IPS-18a (cell line): Measurements from ENCODE around the gene ALDH1L1.

Source experiments
- H3K27ac ChIP-seq: one replicate; pipeline ENCODE4 v1.5.1; 2013; ENCODE audit warnings: low read length
- H3K27me3 ChIP-seq: one replicate; pipeline ENCODE4 v1.6.1; 2013; ENCODE audit warnings: mild to moderate bottlenecking, low read length; ENCODE audit not compliant: control insufficient read depth, insufficient read depth
- H3K36me3 ChIP-seq: one replicate; pipeline ENCODE4 v1.6.1; 2013; ENCODE audit warnings: low read depth, low read length; ENCODE audit not compliant: control insufficient read depth
- H3K4me1 ChIP-seq: one replicate; pipeline ENCODE4 v1.6.1; 2013; ENCODE audit warnings: low read depth, low read length; ENCODE audit not compliant: control insufficient read depth
- H3K4me3 ChIP-seq: one replicate; pipeline ENCODE4 v1.5.1; 2013; ENCODE audit warnings: low read length
- H3K9ac ChIP-seq: one replicate; pipeline ENCODE4 v1.6.1; 2013; ENCODE audit warnings: mild to moderate bottlenecking, low read length, moderate library complexity
- H3K9me3 ChIP-seq: one replicate; pipeline ENCODE4 v1.6.1; 2013; ENCODE audit warnings: low read depth, low read length; ENCODE audit not compliant: control insufficient read depth

The ALDH1L1 gene

DNA sequence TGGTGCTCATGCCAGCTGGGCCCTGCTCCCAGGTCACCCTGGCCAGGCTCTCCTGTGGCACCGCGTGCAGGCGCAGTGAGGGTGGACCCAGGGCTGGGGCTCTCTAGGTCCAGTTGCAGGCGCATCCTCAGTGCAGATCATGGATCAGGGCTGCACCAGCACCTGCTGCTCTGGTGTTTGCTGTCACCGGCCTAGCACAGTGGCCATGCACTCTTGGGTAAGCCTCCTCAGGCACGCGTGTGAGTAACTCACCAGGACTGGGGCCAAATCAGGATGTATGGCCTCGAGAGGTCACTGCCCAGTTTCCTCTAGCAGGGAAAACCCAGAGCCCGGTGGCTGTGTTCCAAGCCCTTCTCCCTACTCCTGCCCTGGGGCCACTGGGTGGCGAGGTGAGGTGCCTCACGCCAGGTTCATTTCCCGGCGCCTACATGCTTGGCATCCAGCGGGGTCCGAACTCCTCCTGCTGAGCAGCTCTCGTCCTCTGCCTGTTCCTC is 50.9 kb downstream of the ALDH1L1 start:
- Histone ChIP-seq H3K9me3 (no peaks in the 10 kb centered on the region), H3K4me1 (peaks cover 16% of the 10 kb centered on the region), H3K9ac (no peak overlapping the region), H3K36me3 (no peaks in the 10 kb centered on the region), H3K27me3 (peaks cover 3% of the 10 kb centered on the region), H3K27ac (no peak overlapping the region), H3K4me3 (no peak overlapping the region)

- Histone ChIP-seq H3K4me1 (peaks cover 23% of the 10 kb centered on the region), H3K27ac (no peak overlapping the region), H3K9ac (no peak overlapping the region), H3K9me3 (no peaks in the 10 kb centered on the region), H3K4me3 (no peak overlapping the region), H3K36me3 (no peaks in the 10 kb centered on the region), H3K27me3 (peaks cover 3% of the 10 kb centered on the region)
Measured at GRCh38 chr3:126128504-126129397, 51.6 kb downstream of the ALDH1L1 start.

GRCh38 chr3:126127904-126128303 is 52.5 kb downstream of the ALDH1L1 start:
- no peaks in the 10 kb centered on the region for H3K36me3 ChIP-seq
- no peak overlapping the region for H3K4me3 ChIP-seq
- peaks cover 23% of the 10 kb centered on the region for H3K4me1 ChIP-seq
- no peaks in the 10 kb centered on the region for H3K9me3 ChIP-seq
- no peak overlapping the region for H3K9ac ChIP-seq
- no peaks in the 10 kb centered on the region for H3K27me3 ChIP-seq
- H3K27ac ChIP-seq, result no peak overlapping the region

DNA sequence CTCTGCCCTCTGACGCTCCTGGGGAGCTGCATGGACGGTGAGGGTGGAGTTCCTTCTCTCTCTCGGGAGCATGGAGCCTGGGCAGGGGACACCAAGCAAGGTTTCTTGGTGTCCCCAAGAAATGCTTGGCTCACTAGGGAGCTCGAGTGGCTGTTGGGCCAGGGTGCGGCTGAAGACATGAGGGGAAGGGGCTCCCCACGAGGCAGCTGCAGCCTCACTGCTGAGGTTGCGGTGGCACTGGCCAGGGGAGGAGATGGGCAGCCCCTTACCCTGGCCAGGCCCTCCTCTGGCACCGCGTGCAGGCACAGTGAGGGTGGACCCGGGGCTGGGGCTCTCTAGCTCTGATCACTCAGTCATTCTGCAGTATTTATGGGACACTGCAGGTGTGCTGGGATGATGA is 52.9 kb downstream of the ALDH1L1 start:
- Histone ChIP-seq H3K36me3 (no peaks in the 10 kb centered on the region), H3K9ac (no peak overlapping the region), H3K27me3 (no peaks in the 10 kb centered on the region), H3K4me1 (peaks cover 20% of the 10 kb centered on the region), H3K9me3 (no peaks in the 10 kb centered on the region), H3K4me3 (no peak overlapping the region), H3K27ac (no peak overlapping the region)

- Histone ChIP-seq H3K4me3 (no peak overlapping the region), H3K27ac (no peak overlapping the region), H3K4me1 (peaks cover 18% of the 10 kb centered on the region), H3K9ac (no peak overlapping the region), H3K9me3 (no peaks in the 10 kb centered on the region), H3K36me3 (no peaks in the 10 kb centered on the region), H3K27me3 (no peaks in the 10 kb centered on the region)
Measured at GRCh38 chr3:126126811-126127431, 53.5 kb downstream of the ALDH1L1 start.

DNA sequence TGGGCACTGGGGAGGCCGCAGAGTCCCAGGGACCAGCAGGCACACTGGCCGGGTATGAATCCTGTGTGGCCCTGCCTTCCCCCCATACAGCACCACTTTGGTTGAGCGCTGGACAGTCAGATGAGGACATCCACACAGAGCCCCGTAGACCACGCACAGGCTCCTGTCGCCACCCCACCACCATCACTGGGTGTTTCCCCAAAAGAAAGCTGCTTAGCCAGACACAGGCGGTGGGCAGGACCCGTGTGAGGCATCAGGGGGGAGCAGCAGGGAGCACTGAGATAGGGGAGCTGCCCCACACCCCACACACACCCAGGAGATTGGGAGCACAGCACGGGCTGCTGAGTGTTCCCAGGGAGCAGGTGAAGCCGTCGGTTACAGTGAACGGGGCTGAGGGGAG is 54.1 kb downstream of the ALDH1L1 start:
- H3K9ac ChIP-seq, result no peak overlapping the region
- no peak overlapping the region for H3K27ac ChIP-seq
- H3K9me3 ChIP-seq, result no peaks in the 10 kb centered on the region
- peaks cover 18% of the 10 kb centered on the region for H3K4me1 ChIP-seq
- no peaks in the 10 kb centered on the region for H3K36me3 ChIP-seq
- H3K4me3 ChIP-seq, result no peak overlapping the region
- no peaks in the 10 kb centered on the region for H3K27me3 ChIP-seq

- Histone ChIP-seq H3K4me3 (no peak overlapping the region), H3K27ac (no peak overlapping the region), H3K9me3 (no peaks in the 10 kb centered on the region), H3K9ac (no peak overlapping the region), H3K36me3 (no peaks in the 10 kb centered on the region), H3K27me3 (no peaks in the 10 kb centered on the region), H3K4me1 (peaks cover 18% of the 10 kb centered on the region)
Measured at GRCh38 chr3:126125781-126126251, 54.6 kb downstream of the ALDH1L1 start.

DNA sequence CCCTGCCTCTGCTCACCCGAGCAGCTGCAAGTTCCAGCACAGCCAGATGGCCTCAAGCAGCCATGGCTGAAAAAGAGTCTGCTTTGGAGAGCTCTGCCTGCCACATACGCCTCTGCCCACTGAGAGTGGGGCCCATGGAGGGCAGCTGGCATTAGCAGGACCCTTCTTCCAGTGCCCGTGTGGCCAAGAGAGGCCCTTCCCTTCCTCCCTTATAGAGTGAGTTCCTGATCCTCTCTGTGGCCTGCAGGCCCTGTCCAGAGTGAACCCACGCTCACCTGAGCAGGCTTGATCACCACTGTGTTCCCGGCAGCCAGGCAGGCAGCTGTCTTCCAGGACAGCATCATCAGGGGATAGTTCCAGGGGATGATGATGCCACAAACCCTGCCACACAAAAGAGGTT is 55.0 kb downstream of the ALDH1L1 start:
- H3K4me3 ChIP-seq, result no peak overlapping the region
- no peaks in the 10 kb centered on the region for H3K9me3 ChIP-seq

DNA sequence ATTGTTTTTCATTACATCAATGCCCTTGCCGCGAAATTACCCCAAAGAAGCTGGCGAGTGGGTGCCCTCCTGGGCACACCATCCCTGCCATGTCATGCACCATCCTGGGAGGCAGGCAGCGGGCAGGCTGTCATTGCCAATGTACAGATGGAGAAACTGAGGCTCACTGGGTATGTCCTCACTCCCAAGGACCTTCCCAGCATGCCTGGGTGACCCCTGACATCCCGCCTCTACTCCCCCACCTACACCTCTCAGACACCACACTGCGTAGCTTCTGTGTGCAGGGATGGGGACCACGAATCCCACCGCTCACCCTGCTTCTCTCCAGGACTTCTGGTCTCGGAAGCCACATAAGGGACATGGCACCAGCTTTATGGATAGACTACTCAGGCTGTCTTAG is 55.5 kb downstream of the ALDH1L1 start:
- Histone ChIP-seq H3K27ac (no peak overlapping the region), H3K4me3 (no peak overlapping the region), H3K4me1 (peaks cover 18% of the 10 kb centered on the region), H3K9ac (no peak overlapping the region), H3K27me3 (no peaks in the 10 kb centered on the region), H3K9me3 (no peaks in the 10 kb centered on the region), H3K36me3 (no peaks in the 10 kb centered on the region)

More for the DNA sequence above, 55.0 kb downstream of the ALDH1L1 start:
- no peak overlapping the region for H3K9ac ChIP-seq
- no peaks in the 10 kb centered on the region for H3K36me3 ChIP-seq
- no peaks in the 10 kb centered on the region for H3K27me3 ChIP-seq
- peaks cover 18% of the 10 kb centered on the region for H3K4me1 ChIP-seq
- no peak overlapping the region for H3K27ac ChIP-seq

- Histone ChIP-seq H3K9ac (no peak overlapping the region), H3K4me3 (no peak overlapping the region), H3K4me1 (peaks cover 18% of the 10 kb centered on the region), H3K27me3 (no peaks in the 10 kb centered on the region), H3K27ac (no peak overlapping the region), H3K36me3 (no peaks in the 10 kb centered on the region), H3K9me3 (no peaks in the 10 kb centered on the region)
Measured at GRCh38 chr3:126124148-126124868, 56.1 kb downstream of the ALDH1L1 start.

- Histone ChIP-seq H3K27me3 (no peaks in the 10 kb centered on the region), H3K27ac (no peak overlapping the region), H3K4me3 (no peak overlapping the region), H3K4me1 (peaks cover 17% of the 10 kb centered on the region), H3K9ac (no peak overlapping the region), H3K9me3 (no peaks in the 10 kb centered on the region), H3K36me3 (no peaks in the 10 kb centered on the region)
Measured at GRCh38 chr3:126121632-126122031, 58.8 kb downstream of the ALDH1L1 start.
